Mesenchymal stem cell (in vitro differentiated cells and primary cell): ENCODE results near the gene PPP5C.
"Not testable (repeated sequence)": the region's sequence is repeated elsewhere in the genome, so short reads cannot be mapped to it uniquely, and the experiment has no call there.

Experiments used
- DNase-seq: peaks from one replicate; pipeline ENCODE4 v3.0.0-alpha.2; 2013
- H2AFZ ChIP-seq: one replicate; pipeline ENCODE4 v1.6.1; 2013; ENCODE audit warnings: low read depth, mild to moderate bottlenecking, control low read depth, inconsistent platforms, low read length, moderate library complexity
- H2AK5ac ChIP-seq: 2 replicates; pipeline ENCODE4 v1.6.1; 2013; ENCODE audit warnings: low read length, moderate library complexity, mild to moderate bottlenecking, inconsistent platforms; ENCODE audit not compliant: severe bottlenecking
- H2BK120ac ChIP-seq: one replicate; pipeline ENCODE4 v1.6.1; 2013; ENCODE audit warnings: low read depth, mild to moderate bottlenecking, inconsistent platforms, low read length, moderate library complexity
- H2BK12ac ChIP-seq, 2 experiments: one replicate each; pipeline ENCODE4 v1.6.1; 2013; ENCODE audit warnings: inconsistent platforms in 2 of 2, low read length in 2 of 2, mild to moderate bottlenecking in 2 of 2, moderate library complexity in 2 of 2, control low read depth in 1 of 2
- H2BK15ac ChIP-seq: one replicate; pipeline ENCODE4 v1.6.1; 2013; ENCODE audit warnings: mild to moderate bottlenecking, low read depth, inconsistent platforms; ENCODE audit not compliant: poor library complexity, severe bottlenecking
- H2BK5ac ChIP-seq: 2 replicates; pipeline ENCODE4 v1.6.1; 2013; ENCODE audit warnings: low read depth, mild to moderate bottlenecking, low read length, control low read depth, inconsistent platforms; ENCODE audit not compliant: poor library complexity, severe bottlenecking
- H3K14ac ChIP-seq, 2 experiments: one replicate each; pipeline ENCODE4 v1.6.1; 2013; ENCODE audit warnings: inconsistent platforms in 2 of 2, low read length in 2 of 2, control low read depth in 1 of 2, mild to moderate bottlenecking in 1 of 2, moderate library complexity in 1 of 2
- H3K18ac ChIP-seq, 2 experiments: one replicate each; pipeline ENCODE4 v1.6.1; 2013; ENCODE audit warnings: inconsistent platforms in 2 of 2, low read length in 2 of 2, control low read depth in 1 of 2, low read depth in 1 of 2, mild to moderate bottlenecking in 1 of 2
- H3K23ac ChIP-seq, 2 experiments: one replicate each; pipeline ENCODE4 v1.6.1; 2013; ENCODE audit warnings: inconsistent platforms in 2 of 2, low read length in 2 of 2, mild to moderate bottlenecking in 2 of 2, moderate library complexity in 2 of 2, control low read depth in 1 of 2
- H3K27ac ChIP-seq: 2 replicates; pipeline ENCODE4 v1.5.1; 2013; ENCODE audit warnings: mild to moderate bottlenecking, moderate library complexity, low read length, control low read depth, inconsistent platforms; ENCODE audit not compliant: poor library complexity, severe bottlenecking
- H3K27me3 ChIP-seq, 2 experiments: 2 replicates each; pipeline versions ENCODE4 v1.6.1 to v1.7.0; 2013; ENCODE audit warnings: low read length in 2 of 2, mild to moderate bottlenecking in 2 of 2, moderate library complexity in 2 of 2, control low read depth in 1 of 2, inconsistent platforms in 1 of 2; ENCODE audit not compliant: control insufficient read depth in 1 of 2, insufficient read depth in 1 of 2
- H3K36me3 ChIP-seq, 2 experiments: 2 replicates each; pipeline versions ENCODE4 v1.6.1 to v1.7.0; 2013; ENCODE audit warnings: low read length in 2 of 2, control low read depth in 1 of 2, inconsistent platforms in 1 of 2, low read depth in 1 of 2, mild to moderate bottlenecking in 1 of 2; ENCODE audit not compliant: insufficient read depth in 2 of 2, control insufficient read depth in 1 of 2
- H3K4ac ChIP-seq, 2 experiments: one replicate each; pipeline ENCODE4 v1.6.1; 2013; ENCODE audit warnings: inconsistent platforms in 2 of 2, low read length in 2 of 2, mild to moderate bottlenecking in 2 of 2, moderate library complexity in 2 of 2, control low read depth in 1 of 2, low read depth in 1 of 2
- H3K4me1 ChIP-seq: 2 replicates; pipeline ENCODE4 v1.6.1; 2013; ENCODE audit warnings: low read depth, low read length, control low read depth; ENCODE audit not compliant: control insufficient read depth, insufficient read depth
- H3K4me2 ChIP-seq: 2 replicates; pipeline ENCODE4 v1.6.1; 2013; ENCODE audit warnings: low read length, mild to moderate bottlenecking, inconsistent platforms; ENCODE audit not compliant: poor library complexity, severe bottlenecking
- H3K4me3 ChIP-seq, 2 experiments: 2 replicates each; pipeline versions ENCODE4 v1.5.1 to v1.7.0; 2013; ENCODE audit warnings: low read length in 2 of 2, mild to moderate bottlenecking in 2 of 2, control low read depth in 1 of 2, low read depth in 1 of 2; ENCODE audit not compliant: insufficient read depth in 1 of 2
- H3K79me1 ChIP-seq: replicated peaks from 2 replicates; pipeline ENCODE4 v1.6.1; 2013; ENCODE audit warnings: mild to moderate bottlenecking, control low read depth, low read length, inconsistent platforms; ENCODE audit not compliant: poor library complexity, severe bottlenecking
- H3K9ac ChIP-seq: 2 replicates; pipeline ENCODE4 v1.7.0; 2013; ENCODE audit warnings: mild to moderate bottlenecking, low read length, moderate library complexity
- H3K9me3 ChIP-seq: 2 replicates; pipeline ENCODE4 v1.7.0; 2013; ENCODE audit warnings: mild to moderate bottlenecking, low read length; ENCODE audit not compliant: control insufficient read depth
- H4K8ac ChIP-seq: one replicate; pipeline ENCODE4 v1.6.1; 2013; ENCODE audit warnings: inconsistent platforms, mild to moderate bottlenecking, low read length, moderate library complexity
- H4K91ac ChIP-seq: one replicate; pipeline ENCODE4 v1.6.1; 2013; ENCODE audit warnings: mild to moderate bottlenecking, low read length, inconsistent platforms
- WGBS: methylation state at CpG from one replicate; pipeline ENCODE4 v1.1.7; 2013; ENCODE audit warnings: mixed read lengths; 5-methylcytosine and 5-hydroxymethylcytosine counted together

The PPP5C gene

GRCh38 chr19:46313540-46314469 is 33.1 kb upstream of the PPP5C start:
- WGBS, result 95% methylated on average over 8 of the region's 14 CpGs
- not testable (repeated sequence) for H3K4me1 ChIP-seq, H3K4me2 ChIP-seq, H2BK5ac ChIP-seq, H3K79me1 ChIP-seq, H3K14ac ChIP-seq, H2BK120ac ChIP-seq, H2BK12ac ChIP-seq, H2AFZ ChIP-seq, H3K4ac ChIP-seq, H3K9ac ChIP-seq, H3K9me3 ChIP-seq, H3K4me3 ChIP-seq, H4K8ac ChIP-seq, H3K27ac ChIP-seq, H3K27me3 ChIP-seq, H3K23ac ChIP-seq, H4K91ac ChIP-seq, H2AK5ac ChIP-seq, H2BK15ac ChIP-seq
- peak; percentile 81 for DNase-seq
- H3K18ac ChIP-seq, result peak overlapping the region in 1 of 2 experiments; percentile 56
- H3K36me3 ChIP-seq, result peaks cover 19 to 22% of the 10 kb centered on the region in 2 experiments

GRCh38 chr19:46317339-46317738 is 29.5 kb upstream of the PPP5C start:
- Histone ChIP-seq H3K27ac (no peak overlapping the region), H3K9me3 (no peaks in the 10 kb centered on the region), H2AFZ (no peak overlapping the region), H3K36me3 (peaks cover 17 to 26% of the 10 kb centered on the region in 2 experiments), H3K14ac (no peak overlapping the region), H3K18ac (no peak overlapping the region), H3K4ac (no peak overlapping the region), H3K4me2 (no peak overlapping the region), H2BK15ac (no peak overlapping the region), H2BK12ac (no peak overlapping the region), H3K27me3 (no peaks in the 10 kb centered on the region), H4K8ac (no peak overlapping the region), H3K4me3 (no peak overlapping the region), H2BK120ac (no peak overlapping the region), H3K23ac (no peak overlapping the region), H4K91ac (no peak overlapping the region), H3K4me1 (no peaks in the 10 kb centered on the region), H2AK5ac (no peak overlapping the region), H3K9ac (no peak overlapping the region), H3K79me1 (no peaks in the 10 kb centered on the region), H2BK5ac (no peak overlapping the region)
- DNase-seq, result no peak
- WGBS, result 71% methylated on average over 2 of the region's 2 CpGs

GRCh38 chr19:46319613-46320012 is 27.3 kb upstream of the PPP5C start:
- no peak overlapping the region for H3K14ac ChIP-seq
- no peak overlapping the region for H3K23ac ChIP-seq
- no peak overlapping the region for H3K4ac ChIP-seq
- H2BK120ac ChIP-seq, result no peak overlapping the region
- no peak overlapping the region for H3K9ac ChIP-seq
- H2AK5ac ChIP-seq, result no peak overlapping the region
- no peaks in the 10 kb centered on the region for H3K79me1 ChIP-seq
- no peak for DNase-seq
- no peak overlapping the region for H3K4me2 ChIP-seq
- 100% methylated on average over 6 of the region's 6 CpGs for WGBS
- H3K4me1 ChIP-seq, result no peaks in the 10 kb centered on the region
- H3K36me3 ChIP-seq, result peaks cover 24 to 29% of the 10 kb centered on the region in 2 experiments
- no peak overlapping the region for H2AFZ ChIP-seq
- H2BK15ac ChIP-seq, result no peak overlapping the region
- no peak overlapping the region for H4K8ac ChIP-seq
- H2BK5ac ChIP-seq, result no peak overlapping the region
- H3K27me3 ChIP-seq, result no peaks in the 10 kb centered on the region
- no peaks in the 10 kb centered on the region for H3K9me3 ChIP-seq
- H4K91ac ChIP-seq, result no peak overlapping the region
- H3K4me3 ChIP-seq, result no peak overlapping the region
- H3K27ac ChIP-seq, result no peak overlapping the region
- no peak overlapping the region for H3K18ac ChIP-seq
- H2BK12ac ChIP-seq, result no peak overlapping the region

DNA sequence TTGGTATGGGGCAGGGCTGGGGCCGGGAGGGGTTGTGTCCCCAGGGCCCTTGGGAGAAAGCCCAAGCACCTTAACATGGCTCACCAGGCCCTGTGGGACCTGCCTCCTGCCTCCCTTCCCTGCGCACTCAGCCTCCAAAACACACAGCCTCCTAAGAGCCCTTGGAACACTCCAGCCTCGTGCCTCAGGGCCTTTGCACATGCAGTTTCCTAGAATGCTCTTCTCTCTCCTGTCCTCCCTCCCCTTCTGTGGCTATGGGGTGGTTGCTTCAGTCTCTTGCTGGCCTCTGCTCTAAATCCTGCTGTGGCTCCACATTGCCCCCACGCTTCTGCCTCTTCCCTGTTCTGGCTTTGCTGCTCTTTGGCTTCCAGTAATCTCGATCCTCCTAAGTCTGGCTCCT is 26.3 kb upstream of the PPP5C start:
- H3K23ac ChIP-seq, result no peak overlapping the region
- peaks cover 29 to 33% of the 10 kb centered on the region in 2 experiments for H3K36me3 ChIP-seq
- H3K27ac ChIP-seq, result no peak overlapping the region
- no peak overlapping the region for H2BK5ac ChIP-seq
- H2BK12ac ChIP-seq, result no peak overlapping the region
- H4K91ac ChIP-seq, result no peak overlapping the region
- no peaks in the 10 kb centered on the region for H3K27me3 ChIP-seq
- no peaks in the 10 kb centered on the region for H3K4me1 ChIP-seq
- no peaks in the 10 kb centered on the region for H3K79me1 ChIP-seq
- no peak for DNase-seq
- no peak overlapping the region for H3K4ac ChIP-seq
- no peak overlapping the region for H4K8ac ChIP-seq
- H3K9ac ChIP-seq, result no peak overlapping the region
- no peak overlapping the region for H2AK5ac ChIP-seq
- H2BK15ac ChIP-seq, result no peak overlapping the region
- no peak overlapping the region for H3K14ac ChIP-seq
- H3K4me3 ChIP-seq, result no peak overlapping the region
- no peak overlapping the region for H3K18ac ChIP-seq
- peaks cover 5% of the 10 kb centered on the region for H3K9me3 ChIP-seq
- H2BK120ac ChIP-seq, result no peak overlapping the region
- H3K4me2 ChIP-seq, result no peak overlapping the region
- no peak overlapping the region for H2AFZ ChIP-seq
- 98% methylated on average over 5 of the region's 5 CpGs for WGBS
